Activated effector memory CD4-positive, alpha-beta T cell treated with Interleukin-2 at 50 U/mL for 16 hours (primary cell): ENCODE measurements around the gene ZNF830.
"Not testable (repeated sequence)": the region's sequence is repeated elsewhere in the genome, so short reads cannot be mapped to it uniquely, and the experiment has no call there.

Experiments used
- DNase-seq: peaks from one replicate; pipeline ENCODE4 v3.0.0-alpha.2; 2020

Gene ZNF830

GRCh38 chr17:34961093-34961911 is at the start of gene ZNF830, which contains the start of gene CCT6B:
Gene ZNF830, plus strand, starts transcription at chr17:34961540. Its CDS starts 27 bp downstream, at chr17:34961567.
Gene CCT6B, minus strand, starts transcription at chr17:34961460. Its CDS starts 67 bp downstream, at chr17:34961393.
- DNase-seq = peak; percentile 84

- no peak for DNase-seq
Measured at GRCh38 chr17:34913001-34913400, 48.3 kb upstream of the ZNF830 start.

GRCh38 chr17:34916120-34916519 is 45.2 kb upstream of the ZNF830 start:
- DNase-seq = no peak

- DNase-seq = no peak
Measured at GRCh38 chr17:34917381-34917780, 44.0 kb upstream of the ZNF830 start.

- no peak for DNase-seq
Measured at GRCh38 chr17:34920676-34921075, 40.7 kb upstream of the ZNF830 start.

- no peak for DNase-seq
Measured at GRCh38 chr17:34926661-34927060, 34.7 kb upstream of the ZNF830 start.

- no peak for DNase-seq
Measured at GRCh38 chr17:34930283-34930682, 31.1 kb upstream of the ZNF830 start.

- DNase-seq = not testable (repeated sequence)
Measured at GRCh38 chr17:34950780-34951179, 10.6 kb upstream of the ZNF830 start.

- DNase-seq = no peak
Measured at GRCh38 chr17:34958438-34958837, 2.9 kb upstream of the ZNF830 start.

GRCh38 chr17:34974179-34974578 is 12.8 kb downstream of the ZNF830 start:
- no peak for DNase-seq

- no peak for DNase-seq
Measured at GRCh38 chr17:34974794-34975785, 13.8 kb downstream of the ZNF830 start.

- no peak for DNase-seq
Measured at GRCh38 chr17:34979153-34979552, 17.8 kb downstream of the ZNF830 start.

GRCh38 chr17:34979650-34980352 is 18.5 kb downstream of the ZNF830 start:
- DNase-seq = no peak

- peak; percentile 91 for DNase-seq
Measured at GRCh38 chr17:34980353-34980680, 19.0 kb downstream of the ZNF830 start, which contains the start of gene LIG3. Gene LIG3, plus strand, starts transcription at chr17:34980512. Its CDS starts 2,494 bp downstream, at chr17:34983006.

- DNase-seq = peak; percentile 54
Measured at GRCh38 chr17:34980681-34981537, 19.6 kb downstream of the ZNF830 start.

GRCh38 chr17:34981538-34982241 is 20.4 kb downstream of the ZNF830 start:
- DNase-seq = no peak

GRCh38 chr17:34987232-34987631 is 25.9 kb downstream of the ZNF830 start:
- no peak for DNase-seq

GRCh38 chr17:34988644-34989043 is 27.3 kb downstream of the ZNF830 start:
- no peak for DNase-seq

- no peak for DNase-seq
Measured at GRCh38 chr17:34989473-34989872, 28.1 kb downstream of the ZNF830 start.

- DNase-seq = no peak
Measured at GRCh38 chr17:34990921-34991365, 29.6 kb downstream of the ZNF830 start.

- no peak for DNase-seq
Measured at GRCh38 chr17:34991606-34992005, 30.3 kb downstream of the ZNF830 start.
